Measurements from ENCODE around the gene GRAP2.

- TF ChIP-seq CTCF (IDR thresholded peaks at IDR 0.05), result no peak
- no peak for TF ChIP-seq EZH2 (IDR thresholded peaks at IDR 0.05; ENCODE audit: borderline replicate concordance, insufficient read depth, low read depth, low read length, poor library complexity, severe bottlenecking)
Measured at GRCh38 chr22:39925909-39926679, 25.2 kb downstream of the GRAP2 start.
